Neural progenitor cell (in vitro differentiated cells): Measurements from ENCODE around the gene IFT74.

Experiments used
- CTCF ChIP-seq: fragments of 200-600 bp; sonication (generic); IDR thresholded peaks from 2 replicates; pipeline ENCODE4 v1.5.1; 2017; ENCODE audit warnings: antibody characterized with exemption, mild to moderate bottlenecking
- EZH2 ChIP-seq: fragments of 200-600 bp; sonication (generic); IDR thresholded peaks from 2 replicates; pipeline ENCODE4 v1.6.1; 2017; ENCODE audit warnings: antibody characterized with exemption, mild to moderate bottlenecking, moderate library complexity

- no peak for TF ChIP-seq CTCF
- no peak for TF ChIP-seq EZH2
Observed at GRCh38 chr9:27047136-27047535, 90.9 kb downstream of the IFT74 start.
